Astrocyte of the hippocampus (primary cell): Measurements from ENCODE around the gene RPS6KL1.

Experiments used
- DNase-seq: peaks from one replicate; pipeline ENCODE4 v3.0.0; 2011; ENCODE audit warnings: low read depth, low spot score

RPS6KL1 gene

GRCh38 chr14:74888164-74889158 is 34.6 kb downstream of the RPS6KL1 start:
- peak; percentile 23 for DNase-seq

DNA sequence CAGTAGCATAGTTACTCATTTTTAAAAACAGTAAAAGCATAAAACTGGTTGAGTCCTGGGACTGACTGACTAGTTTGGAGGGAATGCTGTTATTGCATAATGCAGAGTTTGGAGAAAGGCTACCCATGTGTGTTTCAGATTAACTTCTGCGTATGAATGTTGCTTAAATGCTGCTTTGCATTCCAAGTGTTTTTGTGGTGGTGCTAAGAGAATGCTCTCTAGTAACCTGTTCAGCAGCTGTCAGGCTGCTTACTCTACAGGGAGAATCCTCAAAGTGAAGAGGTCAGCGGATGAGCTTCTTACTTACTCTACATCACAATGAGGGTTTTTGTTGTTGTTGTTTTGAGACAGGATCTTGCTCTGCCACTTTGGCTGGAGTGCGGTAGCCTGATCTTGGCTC is 37.1 kb downstream of the RPS6KL1 start:
- peak; percentile 74 for DNase-seq

DNA sequence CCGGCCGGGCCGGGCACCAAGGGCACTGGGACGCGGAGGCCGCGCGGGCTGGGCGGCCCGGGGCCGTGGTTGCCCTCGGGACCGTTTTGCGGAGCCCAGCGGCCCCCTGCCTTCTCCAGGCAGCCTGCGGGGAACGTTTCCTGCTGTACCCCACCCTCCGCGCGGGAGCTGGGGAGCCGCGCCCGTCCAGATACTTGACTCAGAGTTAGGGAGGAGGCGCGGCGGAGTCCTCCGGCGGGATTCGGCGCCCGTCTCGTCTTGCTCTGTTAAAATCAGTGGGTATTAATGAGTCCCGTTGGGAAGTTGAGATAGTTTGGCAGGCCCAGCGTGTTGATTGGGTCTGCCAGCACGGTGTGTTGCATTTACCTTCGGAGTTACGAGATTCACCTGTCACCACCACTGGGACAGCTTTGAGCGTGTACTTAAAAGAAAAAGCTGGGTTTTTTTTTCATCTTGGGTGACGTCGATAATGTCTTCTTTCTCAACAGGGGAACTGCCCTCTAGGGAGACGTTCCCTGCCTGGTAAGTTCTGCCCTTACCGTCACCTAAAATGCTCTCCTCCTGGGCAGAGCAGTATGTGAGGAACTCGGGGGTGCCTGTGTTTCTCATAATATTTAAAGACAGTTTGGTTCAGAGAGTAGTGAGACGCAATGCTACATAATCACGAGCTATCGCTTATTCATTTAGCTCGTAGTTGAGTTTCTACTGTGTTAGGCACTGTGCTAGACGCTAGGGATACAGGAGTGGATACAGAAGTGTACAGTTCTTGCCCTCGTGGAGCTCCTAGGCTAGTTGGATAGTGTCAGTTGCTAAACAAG is 40.7 kb downstream of the RPS6KL1 start:
- no peak for DNase-seq

DNA sequence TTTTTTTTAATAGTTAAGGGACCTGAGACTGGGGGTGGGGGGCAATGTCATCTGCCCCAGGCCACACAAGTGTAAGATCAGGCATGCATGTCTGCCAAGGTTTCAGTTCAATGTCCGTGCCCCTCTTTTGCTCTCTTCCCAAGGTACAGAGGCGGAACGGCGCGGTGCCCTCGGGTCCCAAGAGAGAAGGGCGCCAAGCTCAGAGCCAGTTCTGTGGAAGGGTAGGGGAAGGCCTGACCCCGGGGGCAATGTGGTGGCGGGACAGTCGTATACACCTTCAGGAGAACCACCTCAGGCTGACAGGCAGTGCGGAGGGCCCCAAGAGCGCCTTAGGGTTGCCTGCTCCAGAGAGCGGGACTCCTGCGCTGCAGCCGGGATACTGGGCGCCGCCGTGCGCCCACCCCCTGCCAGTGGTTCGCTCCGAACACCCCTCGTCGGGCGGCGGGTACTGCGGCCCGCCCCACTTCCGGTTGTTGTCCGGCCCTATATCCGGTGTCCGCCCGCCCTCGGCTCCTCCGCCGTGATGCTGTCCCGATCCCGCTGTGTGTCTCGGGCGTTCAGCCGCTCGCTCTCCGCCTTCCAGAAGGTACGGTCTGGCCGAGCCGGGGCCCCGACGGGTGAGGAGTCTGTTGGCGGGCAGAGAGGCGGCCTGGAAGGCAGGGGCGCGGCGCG is 41.5 kb downstream of the RPS6KL1 start, which contains the start of gene DLST:
DLST (plus strand) TSS at position 486 of the 672 bp plus-strand sequence; CDS start at position 524, 38 bp downstream.
- DNase-seq, result peak; percentile 96

DNA sequence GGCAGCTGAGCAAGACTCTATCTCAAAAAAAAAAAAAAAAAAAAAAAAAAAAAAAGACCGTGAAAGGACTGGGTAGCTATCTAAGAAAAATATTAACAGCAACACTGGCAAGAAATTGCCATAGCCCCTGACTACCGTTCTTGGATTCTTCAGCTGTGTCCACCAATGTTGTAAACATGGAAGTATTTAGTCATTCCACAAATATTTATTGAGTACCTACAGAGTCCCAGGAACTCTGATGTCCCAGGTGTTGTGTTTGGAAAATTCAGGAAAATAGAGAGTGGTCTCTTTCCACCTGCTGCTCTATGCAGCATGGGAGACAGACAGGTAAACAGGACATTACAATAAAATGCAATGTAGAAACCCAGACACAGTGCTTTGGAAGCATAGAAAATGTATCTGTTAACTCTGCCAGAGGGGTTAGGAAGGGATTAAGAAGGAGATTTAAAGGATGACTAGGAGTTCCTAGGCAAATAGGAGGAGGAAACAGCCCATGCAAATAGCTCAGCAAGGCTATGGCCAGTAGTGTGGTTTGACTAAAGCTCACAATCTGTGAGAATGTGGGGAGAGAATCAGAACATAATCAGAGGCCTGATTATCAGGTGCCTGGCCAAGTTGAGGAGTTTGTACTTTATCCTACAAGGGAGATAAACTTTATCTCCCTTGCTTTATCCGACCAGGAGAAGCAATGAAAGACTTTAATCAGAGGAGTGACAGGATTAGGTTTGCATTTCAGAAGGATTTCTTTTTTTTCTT is 43.5 kb downstream of the RPS6KL1 start:
- no peak for DNase-seq

DNA sequence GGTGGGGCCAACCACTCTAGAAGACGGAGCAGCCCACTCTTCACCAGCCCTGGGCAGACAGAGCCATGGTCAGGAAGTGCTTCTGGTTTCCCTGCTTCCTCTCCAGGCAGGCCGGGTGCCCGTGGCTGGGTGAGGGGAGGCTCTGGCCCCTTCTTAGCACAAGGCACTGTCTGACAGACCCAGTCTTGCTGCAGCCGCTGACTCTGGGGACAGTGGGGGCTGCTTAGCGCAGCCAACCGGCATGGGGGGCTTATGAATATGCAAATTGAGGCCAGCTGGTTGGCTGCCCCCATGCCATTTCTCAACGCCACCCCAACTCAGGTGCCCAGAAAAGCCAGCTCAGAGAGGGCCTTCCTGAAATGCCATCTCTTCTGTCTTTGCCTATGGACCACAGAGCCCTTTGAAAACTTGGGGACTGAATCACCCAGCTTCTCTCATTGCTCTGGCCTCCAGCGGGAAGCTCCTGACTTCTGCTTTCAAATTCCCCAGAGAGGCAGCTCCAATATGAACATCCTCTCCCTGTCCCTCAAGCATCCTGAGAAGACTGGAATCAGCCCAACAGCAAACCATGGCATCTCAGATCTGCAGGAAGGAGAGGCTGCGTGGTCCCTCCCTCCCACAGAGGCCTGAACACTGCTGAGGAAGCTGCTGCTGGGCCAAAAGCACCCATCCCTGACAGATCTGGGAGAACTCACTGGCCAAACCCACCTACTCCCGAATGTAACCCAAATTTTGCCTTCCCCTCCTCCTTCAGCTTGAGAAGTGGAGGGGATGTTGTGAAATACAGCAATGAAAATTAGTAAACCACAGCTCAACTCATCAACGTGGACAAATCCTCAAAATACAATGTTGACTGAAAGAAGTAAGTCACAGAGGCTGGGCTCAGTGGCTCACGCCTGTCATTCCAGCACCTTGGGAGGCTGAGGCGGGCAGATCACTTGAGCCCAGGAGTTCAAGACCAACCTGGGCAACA is 46.8 kb downstream of the RPS6KL1 start, which contains the start of gene PROX2:
PROX2 (minus strand) TSS at position 205 of the 973 bp plus-strand sequence. CDS start 12,311 bp downstream, outside the sequence.
- DNase-seq, result no peak

- no peak for DNase-seq
Observed at GRCh38 chr14:74875204-74875603, 47.9 kb downstream of the RPS6KL1 start.

GRCh38 chr14:74871819-74872218 is 51.2 kb downstream of the RPS6KL1 start:
- DNase-seq, result no peak

- DNase-seq, result no peak
Observed at GRCh38 chr14:74868739-74869138, 54.3 kb downstream of the RPS6KL1 start.

- peak; percentile 41 for DNase-seq
Observed at GRCh38 chr14:74867673-74868072, 55.4 kb downstream of the RPS6KL1 start.

DNA sequence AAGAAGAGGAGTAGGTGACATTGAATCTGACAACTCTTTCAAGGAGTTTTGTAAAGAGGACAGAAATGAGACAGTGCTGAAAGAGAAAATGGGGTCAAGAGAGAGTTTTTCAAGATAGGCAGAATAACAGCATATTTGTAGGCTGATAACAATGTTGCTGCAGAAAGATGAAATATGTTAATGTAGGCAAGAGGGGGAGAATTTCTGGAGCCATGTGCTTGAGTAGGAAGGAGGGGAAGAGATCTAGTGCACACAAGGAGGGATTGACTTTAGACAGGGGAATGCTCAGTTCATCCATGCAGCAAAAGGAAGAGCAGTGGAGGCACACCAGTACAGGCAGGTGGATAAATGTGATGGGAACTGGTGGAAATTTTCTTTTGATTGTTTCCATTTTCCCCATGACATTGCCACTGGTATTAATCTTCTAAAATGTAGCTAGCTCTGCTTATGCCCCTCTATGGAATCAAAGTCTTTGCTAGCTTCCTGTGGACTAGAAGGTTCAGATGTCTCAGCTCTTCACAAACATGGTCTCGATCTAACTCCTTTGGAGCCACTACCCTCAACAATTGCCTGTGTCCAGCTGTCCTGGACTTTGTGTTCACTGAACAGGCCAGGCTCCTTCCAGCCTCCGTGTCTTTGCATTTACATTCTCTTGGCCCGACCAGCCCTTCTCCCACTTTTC is 56.2 kb downstream of the RPS6KL1 start:
- no peak for DNase-seq

DNA sequence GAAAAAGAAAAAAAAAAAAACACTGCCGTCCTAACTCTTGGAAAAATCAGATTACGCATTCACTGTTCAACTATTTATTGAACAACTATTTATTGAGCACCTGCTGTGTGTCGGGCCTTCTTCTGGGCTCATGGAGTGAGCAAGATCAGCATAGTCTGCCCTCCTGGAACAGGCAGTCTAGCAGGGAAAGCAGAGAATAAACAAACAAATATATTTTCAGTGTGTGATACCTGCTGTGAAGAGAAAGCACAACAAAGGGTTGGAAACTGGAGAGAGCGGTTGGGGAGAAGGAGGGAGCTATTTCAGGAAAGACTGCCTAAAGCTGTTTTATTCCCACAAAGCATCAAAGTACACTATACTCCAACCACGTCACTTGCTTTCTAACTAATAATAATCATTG is 57.9 kb downstream of the RPS6KL1 start:
- DNase-seq, result no peak

- DNase-seq, result no peak
Observed at GRCh38 chr14:74864198-74864597, 58.9 kb downstream of the RPS6KL1 start.

- DNase-seq, result no peak
Observed at GRCh38 chr14:74863274-74863673, 59.8 kb downstream of the RPS6KL1 start.

DNA sequence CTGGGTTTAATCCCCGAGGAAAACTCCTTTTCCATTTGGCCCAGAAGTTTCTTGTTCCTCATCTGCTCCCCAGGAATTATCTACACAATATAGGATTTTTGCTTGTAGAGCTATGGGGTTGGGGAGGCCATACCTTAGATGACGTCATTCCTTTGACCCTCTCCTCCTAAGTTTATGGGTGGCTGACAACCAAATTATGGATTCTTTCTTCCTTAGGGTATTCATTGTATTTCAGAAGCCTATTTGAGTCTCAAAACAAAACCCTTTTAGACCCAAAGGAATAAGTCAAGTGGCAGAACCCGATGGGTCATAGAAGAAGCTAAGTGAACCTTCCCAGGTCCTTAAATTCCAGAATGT is 61.3 kb downstream of the RPS6KL1 start:
- DNase-seq, result no peak

- DNase-seq, result peak; percentile 91
Observed at GRCh38 chr14:74860899-74861733, 61.9 kb downstream of the RPS6KL1 start.

DNA sequence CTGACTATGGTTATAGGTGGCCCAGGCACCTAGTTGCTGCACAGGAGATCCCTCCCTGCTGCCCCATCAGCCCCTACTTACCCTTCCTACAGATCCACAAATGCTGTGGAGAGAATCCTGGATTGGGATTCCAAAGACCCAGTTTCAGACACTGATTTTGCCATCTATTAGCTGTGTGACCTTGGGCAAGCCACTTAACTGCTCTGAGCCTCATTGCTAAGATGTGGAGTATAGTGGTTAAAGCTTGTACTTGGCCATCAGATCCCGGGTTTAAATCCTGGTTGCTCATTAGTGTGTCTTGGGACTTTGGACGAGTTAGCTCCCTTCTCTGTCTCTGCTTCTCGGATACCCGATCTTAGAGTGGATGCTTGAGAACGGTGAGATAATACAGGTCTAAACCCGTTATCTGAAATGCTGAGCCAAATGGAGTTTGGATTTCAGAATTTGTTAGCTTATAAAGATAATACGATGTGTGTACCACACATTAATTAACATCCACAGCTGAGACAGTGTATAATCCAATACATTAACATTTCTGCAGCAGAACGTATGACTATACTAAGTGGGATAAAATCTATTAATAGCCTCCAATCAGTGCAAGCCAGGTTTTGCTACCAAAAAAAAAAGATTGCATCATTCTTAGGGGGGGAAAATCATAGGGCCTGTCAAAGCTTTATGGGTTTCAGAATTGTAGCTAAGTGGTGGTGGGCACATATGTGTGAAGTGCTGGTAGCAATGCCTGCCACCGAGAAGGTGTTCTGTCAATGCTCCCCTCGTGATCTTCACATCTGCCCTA is 63.1 kb downstream of the RPS6KL1 start:
- no peak for DNase-seq
